ENCODE measurements around the gene ERC1. TPM values are rescaled to one million over a fixed set of nuclear protein-coding genes. Genes with fewer than 3 reads are reported as not detected.
"Not testable (repeated sequence)": the region's sequence is repeated elsewhere in the genome, so short reads cannot be mapped to it uniquely, and the experiment has no call there.

The ERC1 gene
- total RNA-seq, 1 donor from 2014 or later, result 46.6 TPM

GRCh38 chr12:977156-977555 lies 13.9 kb upstream of the ERC1 start:
- intact Hi-C loops (cut with DNase I), result no loop called here
- no peak for DNase-seq
- no peak for ATAC-seq (ENCODE audit: poor library complexity)

- intact Hi-C loops (cut with DNase I), result no loop called here
- DNase-seq, result no peak
- ATAC-seq (ENCODE audit: poor library complexity), result no peak
These were observed 11.7 kb upstream of the ERC1 start for GRCh38 chr12:979349-979748.

DNA sequence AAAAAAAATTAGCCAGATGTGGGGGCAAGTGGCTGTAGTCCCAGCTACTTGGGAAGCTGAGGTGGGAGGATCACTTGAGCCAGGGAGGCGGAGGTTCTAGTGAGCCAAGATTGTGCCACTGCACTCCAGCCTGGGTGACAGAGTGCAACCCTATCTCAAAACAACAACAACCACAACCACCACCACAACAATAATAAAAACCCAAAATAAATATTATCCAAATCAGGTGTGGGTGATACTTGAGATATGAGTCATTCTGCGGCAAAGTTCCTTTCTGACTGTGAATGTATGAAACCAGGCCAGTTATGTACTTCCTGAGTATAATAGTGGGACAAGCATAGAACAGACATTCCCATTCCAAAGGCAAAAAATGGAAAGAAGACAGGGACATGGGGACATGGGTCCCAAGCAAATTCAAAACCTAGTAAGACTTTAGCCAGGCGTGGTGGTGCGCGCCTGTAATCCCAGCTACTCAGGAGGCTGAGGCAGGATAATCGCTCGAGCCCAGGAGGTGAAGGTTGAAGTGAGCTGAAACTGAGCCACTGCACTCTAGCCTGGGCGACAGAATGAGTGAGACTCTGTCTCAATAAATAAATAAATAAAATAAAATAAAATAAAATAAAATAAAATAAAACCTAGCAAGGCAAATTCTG lies 9.7 kb upstream of the ERC1 start:
- intact Hi-C loops (cut with DNase I), result no loop called here
- ATAC-seq (ENCODE audit: poor library complexity), result no peak
- DNase-seq, result no peak

DNA sequence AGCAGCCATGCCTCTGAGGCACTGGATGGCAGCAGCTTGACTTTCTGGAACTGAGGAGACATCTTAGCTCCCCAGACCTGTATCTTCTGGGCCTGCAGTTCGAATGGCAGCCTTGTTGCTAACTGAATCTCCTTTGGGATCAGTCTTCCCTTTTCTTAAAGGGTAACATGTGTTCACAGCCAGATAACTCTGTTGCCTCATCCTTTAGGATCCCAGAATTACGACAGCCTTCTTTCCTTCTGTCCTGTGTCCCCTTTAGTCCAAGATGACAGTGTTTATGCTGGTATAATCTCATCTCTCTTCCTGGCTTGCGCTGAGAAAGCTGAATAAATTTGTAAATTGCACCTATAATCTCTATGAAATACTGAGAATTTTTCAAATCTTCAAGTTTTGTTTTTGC lies 9.1 kb upstream of the ERC1 start:
- no peak for ATAC-seq (ENCODE audit: poor library complexity)
- intact Hi-C loops (cut with DNase I), result no loop called here
- no peak for DNase-seq

GRCh38 chr12:988646-989045 lies 2.4 kb upstream of the ERC1 start:
- DNase-seq (no peak), ATAC-seq (ENCODE audit: poor library complexity) (no peak)
- intact Hi-C loops (cut with DNase I), result no loop called here

DNA sequence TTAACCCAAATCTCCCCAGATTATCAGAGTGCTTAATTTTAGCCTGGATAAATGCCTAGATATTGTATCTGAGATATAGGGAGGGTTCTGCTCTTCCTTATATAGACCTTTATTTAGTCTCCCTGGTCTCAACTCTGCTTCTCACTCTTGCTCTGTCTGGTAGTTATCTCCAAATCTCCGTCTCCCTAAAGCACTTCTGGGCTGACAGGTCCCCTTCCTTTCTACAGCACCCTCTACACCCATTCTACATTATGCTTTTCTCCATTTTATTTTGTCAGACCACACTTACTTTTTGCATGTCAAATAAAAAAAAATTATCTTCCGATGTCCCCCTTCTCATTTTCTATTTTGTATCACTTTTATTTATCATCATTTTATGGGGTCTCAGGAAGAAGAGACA lies 2.0 kb upstream of the ERC1 start:
- intact Hi-C loops (cut with DNase I), result no loop called here
- DNase-seq, result no peak
- no peak for ATAC-seq (ENCODE audit: poor library complexity)

DNA sequence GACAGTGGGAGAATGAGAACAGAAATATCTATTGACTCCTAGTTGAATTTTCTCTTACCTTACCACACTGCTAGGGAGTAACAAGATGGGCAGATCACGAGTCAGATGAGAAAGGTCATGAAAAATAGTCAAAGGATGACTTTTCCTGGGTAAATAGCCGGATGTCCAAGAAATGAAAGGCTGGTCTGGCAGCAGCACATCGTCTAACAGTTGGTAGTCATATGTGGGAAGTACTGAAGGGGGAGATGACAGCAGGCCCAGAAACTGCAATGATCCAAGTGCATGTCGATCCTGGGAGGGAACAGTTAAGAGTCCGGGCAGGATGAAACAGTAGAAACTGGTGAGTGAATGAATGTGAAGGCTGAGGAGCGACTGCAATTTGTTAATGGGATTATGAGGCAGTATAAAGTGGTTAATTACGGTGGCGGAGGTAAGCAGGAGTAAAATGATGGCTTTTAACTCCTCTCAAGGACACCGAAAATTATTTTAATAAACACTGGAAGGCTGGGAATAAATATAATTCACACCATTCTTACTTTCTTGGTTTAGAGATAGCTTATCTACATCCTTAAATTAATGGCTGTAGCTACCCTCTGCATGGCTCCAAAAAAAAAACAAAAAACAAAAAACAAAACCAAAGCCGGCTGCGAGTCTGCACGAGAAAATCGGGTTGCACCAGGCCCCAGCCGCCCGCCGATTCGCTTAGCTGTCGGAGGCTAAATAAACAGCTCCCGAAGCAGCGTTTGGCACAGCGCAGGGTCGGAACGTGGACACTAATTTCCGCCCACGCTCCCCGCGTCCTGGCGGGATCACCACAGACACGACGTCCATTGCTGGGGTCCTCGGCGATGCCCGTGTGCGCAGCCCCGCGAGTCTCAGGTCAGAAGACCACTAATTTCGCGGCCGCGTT lies 1.0 kb upstream of the ERC1 start:
- DNase-seq, result peak; percentile 82
- intact Hi-C loops (cut with DNase I), result loop anchor here (10.0 kb wide), 1 partner anchor 105 kb away; no protein-coding TSS in a partner anchor
- ATAC-seq (ENCODE audit: poor library complexity), result peak; percentile 49

DNA sequence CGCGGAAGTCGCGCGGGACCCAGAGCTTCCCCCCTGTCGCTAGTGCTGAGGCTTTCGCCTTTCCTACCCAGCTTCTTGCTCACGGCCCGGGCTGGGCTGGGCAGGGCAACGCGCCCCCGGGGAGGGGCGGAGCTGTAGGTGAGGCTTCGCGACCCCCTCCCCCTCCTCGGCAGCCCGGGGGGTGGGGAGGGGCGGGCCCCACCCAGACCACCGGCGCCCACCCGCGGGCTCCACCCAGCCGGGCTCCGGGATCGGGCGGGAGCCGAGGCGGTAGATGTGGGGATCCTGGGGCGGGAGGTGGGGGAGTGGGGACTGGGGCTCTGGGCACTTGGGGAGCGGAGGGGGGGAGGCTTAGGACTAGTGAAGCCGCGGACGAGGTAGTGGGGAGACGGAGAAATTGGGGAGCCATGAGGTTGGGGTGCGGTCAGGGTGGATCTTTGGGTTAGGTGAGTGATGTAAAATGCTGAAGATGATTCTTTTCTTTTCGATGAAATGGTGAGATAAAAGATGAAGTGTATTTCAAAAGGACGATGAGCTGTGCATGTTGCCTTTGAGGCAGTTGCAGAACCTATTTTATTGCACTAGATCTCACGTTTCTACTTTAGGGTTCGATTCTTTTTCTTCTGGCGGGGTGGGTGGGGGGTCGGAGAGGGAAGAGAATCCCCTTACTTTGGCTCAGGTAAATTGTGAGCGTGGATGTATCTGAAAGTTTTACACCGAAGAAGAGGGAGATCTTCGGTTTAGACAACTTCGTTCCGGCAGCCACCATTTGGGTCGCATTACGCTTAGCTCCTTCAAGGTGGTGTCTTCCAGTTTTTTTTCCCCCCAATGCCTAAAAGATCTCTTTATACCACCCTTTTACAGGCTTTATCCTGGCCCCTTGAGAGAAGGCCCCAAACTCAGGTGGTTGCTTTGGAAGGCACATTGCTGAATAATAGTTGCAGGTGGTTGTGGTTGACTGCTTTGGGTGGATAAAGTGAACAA lies 619 bp downstream of the ERC1 start:
- intact Hi-C loops (cut with DNase I), result loop anchor here (10.0 kb wide), 1 partner anchor 103 kb away; no protein-coding TSS in a partner anchor
- DNase-seq (no peak), ATAC-seq (ENCODE audit: poor library complexity) (peak; percentile 16)

GRCh38 chr12:992647-993046 lies 1.6 kb downstream of the ERC1 start:
- DNase-seq, result no peak
- no peak for ATAC-seq (ENCODE audit: poor library complexity)
- intact Hi-C loops (cut with DNase I), result loop anchor here (10.0 kb wide), 1 partner anchor 102 kb away; no protein-coding TSS in a partner anchor

DNA sequence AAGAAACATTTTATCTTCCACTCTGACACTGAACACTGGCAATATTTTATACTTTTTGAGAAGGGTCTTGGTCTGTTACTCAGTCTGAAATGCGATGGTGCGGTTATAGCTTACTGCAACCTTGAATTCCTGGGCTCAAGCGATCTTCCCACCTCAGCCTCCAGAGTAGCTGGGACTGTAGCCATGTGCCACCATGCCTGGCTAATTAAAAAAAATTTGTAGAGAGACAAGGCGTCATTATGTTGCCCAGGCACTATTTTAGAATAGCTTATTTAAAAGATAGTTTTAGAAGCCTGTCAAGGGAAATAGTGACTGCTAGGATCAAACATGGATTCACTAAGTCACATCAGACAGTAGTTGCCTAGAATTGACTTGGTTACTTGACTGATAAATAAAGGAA lies 5.9 kb downstream of the ERC1 start:
- ATAC-seq (ENCODE audit: poor library complexity) (no peak), DNase-seq (no peak)
- intact Hi-C loops (cut with DNase I), result loop anchor here (10.0 kb wide), 1 partner anchor 98 kb away; no protein-coding TSS in a partner anchor

DNA sequence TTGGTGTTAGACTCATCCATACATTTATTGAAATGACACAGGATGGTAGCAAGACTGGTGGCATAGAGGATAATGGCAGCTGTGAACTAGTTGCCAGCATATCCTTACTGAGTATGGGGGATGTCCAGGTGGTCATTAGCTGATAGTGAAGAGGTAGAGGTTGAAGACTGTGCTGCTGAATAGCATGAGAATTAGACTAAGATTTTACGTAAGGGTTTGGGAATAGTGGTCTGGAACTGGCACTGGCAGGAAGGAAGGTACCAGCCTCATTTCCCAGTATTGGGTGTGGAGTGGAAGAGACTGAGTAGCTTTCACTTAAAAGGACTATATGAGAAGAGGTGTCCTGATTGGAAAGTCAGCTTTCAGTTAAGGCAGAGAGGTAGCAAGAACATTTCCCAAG lies 6.5 kb downstream of the ERC1 start:
- intact Hi-C loops (cut with DNase I), result loop anchor here (10.0 kb wide), 1 partner anchor 97 kb away; no protein-coding TSS in a partner anchor
- DNase-seq, result no peak
- ATAC-seq (ENCODE audit: poor library complexity), result no peak

DNA sequence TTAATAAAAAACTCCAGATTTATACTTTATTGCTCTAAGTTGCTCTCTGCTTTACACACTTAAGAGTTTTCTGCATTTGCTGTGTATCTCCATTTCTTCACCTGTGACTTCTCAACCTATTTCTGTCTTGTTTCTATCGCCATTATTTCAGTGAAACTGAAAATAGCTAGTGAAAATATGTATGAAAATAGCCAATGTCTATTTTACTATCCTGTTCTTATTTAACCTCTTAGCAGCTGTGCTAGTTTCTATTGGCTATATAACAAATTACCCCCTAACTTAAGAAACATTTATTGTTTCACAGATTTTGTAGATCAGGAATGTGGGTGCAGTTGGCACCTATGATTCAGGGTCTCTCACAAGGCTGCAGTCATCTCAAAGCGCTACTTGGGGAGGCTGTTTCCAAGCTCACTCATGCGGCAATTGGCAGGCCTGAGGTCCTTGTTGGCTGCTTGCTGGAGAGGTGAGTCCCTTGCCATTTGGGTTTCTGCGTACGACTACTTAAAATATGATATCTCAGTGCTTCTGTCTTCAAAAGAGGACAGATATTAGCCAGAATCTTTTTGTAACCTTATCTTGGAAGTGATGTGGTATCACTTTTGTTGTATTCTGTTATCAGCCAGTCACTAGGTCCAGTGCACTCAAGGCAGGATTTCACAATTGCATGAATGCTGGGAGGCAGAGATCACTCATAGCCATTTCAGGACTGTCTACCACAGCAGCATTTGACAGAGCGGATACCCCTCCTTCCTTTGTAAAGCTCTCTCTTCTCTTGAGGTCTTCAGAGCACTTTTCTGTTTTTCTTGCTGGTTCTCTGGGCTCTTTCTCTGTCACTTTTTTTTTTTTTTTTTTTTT lies 7.2 kb downstream of the ERC1 start:
- DNase-seq (no peak), ATAC-seq (ENCODE audit: poor library complexity) (peak; percentile 71)
- intact Hi-C loops (cut with DNase I), result loop anchor here (10.0 kb wide), 1 partner anchor 97 kb away; no protein-coding TSS in a partner anchor

DNA sequence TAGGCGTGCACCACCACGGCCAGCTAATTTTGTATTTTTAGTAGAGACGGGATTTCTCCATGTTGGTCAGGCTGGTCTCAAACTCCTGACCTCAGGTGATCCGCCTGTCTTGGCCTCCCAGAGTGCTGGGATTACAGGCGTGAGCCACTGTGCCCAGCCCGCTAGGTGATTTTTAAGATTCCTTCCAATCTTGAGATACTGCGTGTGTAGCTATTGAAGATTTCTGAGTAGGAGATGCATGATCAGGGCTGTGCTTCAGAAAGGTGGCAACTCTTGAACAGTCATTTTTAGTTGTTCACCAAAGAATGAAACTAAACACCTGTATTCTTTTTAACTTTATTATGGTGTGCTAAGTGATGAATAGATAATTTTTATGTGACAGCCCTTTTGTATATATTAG lies 8.7 kb downstream of the ERC1 start:
- intact Hi-C loops (cut with DNase I), result loop anchor here (10.0 kb wide), 1 partner anchor 95 kb away; no protein-coding TSS in a partner anchor
- ATAC-seq (ENCODE audit: poor library complexity); DNase-seq: not testable (repeated sequence)

DNA sequence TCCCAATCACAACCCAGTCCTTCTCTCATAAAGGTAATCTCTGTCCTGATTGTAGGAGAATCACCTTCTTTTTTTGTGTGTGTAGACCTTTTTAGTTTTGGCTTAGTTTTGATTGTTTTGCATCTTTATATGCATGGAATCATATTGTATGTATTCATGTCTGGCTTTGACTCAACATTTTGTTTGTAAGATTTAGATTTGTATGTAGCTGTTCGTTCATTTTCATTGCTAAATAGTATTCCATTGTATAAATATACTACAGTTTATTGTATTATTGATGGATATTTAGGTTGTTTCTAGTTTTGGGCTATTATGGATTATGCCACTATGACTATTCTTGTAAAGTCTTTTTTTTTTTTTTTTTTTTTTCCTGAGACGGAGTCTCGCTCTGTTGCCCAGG lies 10.5 kb downstream of the ERC1 start:
- intact Hi-C loops (cut with DNase I), result no loop called here
- DNase-seq, result no peak
- ATAC-seq (ENCODE audit: poor library complexity), result no peak

DNA sequence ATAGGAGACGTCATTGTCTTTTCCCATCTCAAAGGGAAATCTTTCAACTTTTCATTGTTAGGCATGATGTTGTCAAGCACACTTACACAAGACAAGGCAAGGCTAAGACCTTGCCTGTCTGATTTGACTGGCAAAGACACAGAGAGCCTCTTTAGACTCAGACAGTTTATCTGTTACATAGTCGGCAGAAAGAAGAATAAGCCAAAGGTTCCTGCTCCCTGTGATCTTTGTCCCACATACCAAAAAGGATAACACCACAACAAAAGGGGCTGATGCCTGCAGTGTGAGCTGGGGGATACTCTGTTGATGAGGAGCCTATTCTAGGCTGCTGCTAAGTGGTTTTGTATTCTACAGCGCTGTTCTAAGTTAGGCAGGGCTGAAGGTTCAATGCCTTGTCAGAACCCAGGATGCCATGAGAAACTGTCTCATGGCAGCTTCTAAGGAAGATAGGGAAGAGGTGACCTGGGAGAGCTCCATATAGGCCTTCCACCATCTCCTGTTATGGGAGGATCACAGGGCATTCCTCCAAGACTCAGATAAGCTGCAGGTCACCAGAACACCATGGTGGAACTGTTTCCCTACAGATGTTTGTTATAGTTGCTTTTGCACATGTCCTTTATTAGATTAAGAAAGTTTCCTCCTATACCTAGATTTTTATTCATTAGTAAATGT lies 12.7 kb downstream of the ERC1 start:
- intact Hi-C loops (cut with DNase I), result no loop called here
- ATAC-seq (ENCODE audit: poor library complexity) (peak; percentile 69), DNase-seq (no peak)

- DNase-seq, result no peak
- ATAC-seq (ENCODE audit: poor library complexity), result no peak
- intact Hi-C loops (cut with DNase I), result no loop called here
These were observed 15.2 kb downstream of the ERC1 start for GRCh38 chr12:1006255-1006654.

DNA sequence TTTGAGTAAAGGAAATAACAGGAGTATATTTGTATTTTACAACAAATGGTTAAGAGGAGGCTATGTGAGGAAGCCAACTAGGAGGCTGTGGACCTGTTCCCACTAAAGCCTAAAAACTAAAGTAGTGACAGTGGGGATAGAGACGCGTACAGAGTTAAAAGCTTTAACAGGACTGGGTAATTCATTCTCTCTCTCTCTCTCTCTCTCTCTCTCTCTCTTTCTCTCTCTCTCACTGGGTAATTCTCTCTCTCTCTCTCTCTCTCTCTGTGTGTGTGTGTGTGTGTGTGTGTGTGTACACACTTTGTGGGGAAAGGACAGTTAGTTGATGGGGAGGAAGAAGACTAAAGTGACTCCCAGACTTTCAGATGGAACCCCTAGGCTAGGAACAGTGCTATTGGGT lies 16.3 kb downstream of the ERC1 start:
- intact Hi-C loops (cut with DNase I), result no loop called here
- DNase-seq, result no peak
- ATAC-seq (ENCODE audit: poor library complexity), result no peak

All from Right ventricle myocardium superior (tissue), 1 donor.